Esophagus squamous epithelium (tissue), 5 donors: ENCODE measurements around the gene PTPN6. TPM values are rescaled to one million over a fixed set of nuclear protein-coding genes. Genes with fewer than 3 reads are reported as not detected.
A peak's percentile ranks its signal among the peaks of the same experiment; 100 is the strongest.

Source experiments
- DNase-seq: peaks from one replicate; lab custom pipeline; 2025; lab: John Stamatoyannopoulos, UW
- H3K27ac ChIP-seq, 4 donors: fragments of 200-600 bp; sonication (generic); one replicate each; pipeline ENCODE4 v1.5.1; 2016 to 2019; ENCODE audit warnings: mild to moderate bottlenecking in 1 of 4
- H3K27me3 ChIP-seq, 4 donors: fragments of 200-600 bp; sonication (generic); 1 replicate in 3 of 4; 2 replicates in 1 of 4; pipeline versions ENCODE4 v1.5.1 to v1.6.0; 2017 to 2021; ENCODE audit warnings: antibody characterized with exemption in 1 of 4
- H3K36me3 ChIP-seq, 3 donors: fragments of 200-600 bp; sonication (generic); one replicate each; pipeline ENCODE4 v1.5.1; 2016 to 2019
- H3K4me1 ChIP-seq, 3 donors: fragments of 200-600 bp; sonication (generic); one replicate each; pipeline ENCODE4 v1.5.1; 2017 to 2019
- H3K4me3 ChIP-seq, 4 donors: fragments of 200-600 bp; sonication (generic); 1 replicate in 3 of 4; 2 replicates in 1 of 4; pipeline ENCODE4 v1.5.1; 2016 to 2019; ENCODE audit warnings: mild to moderate bottlenecking in 2 of 4, moderate library complexity in 1 of 4
- H3K9me3 ChIP-seq, 3 donors: fragments of 200-600 bp; sonication (generic); one replicate each; pipeline ENCODE4 v1.5.1; 2016 to 2019
- CTCF ChIP-seq, 6 experiments: fragments of 450-650 bp in 4 of 6; fragments of 200-600 bp in 2 of 6; sonication (generic) in 2 of 6; IDR thresholded peaks; one replicate each; pipeline ENCODE4 v1.5.1; 2016 to 2019; ENCODE audit warnings: antibody characterized with exemption in 6 of 6, mild to moderate bottlenecking in 4 of 6, moderate library complexity in 4 of 6
- POLR2A ChIP-seq, 4 donors: fragments of 450-650 bp; IDR thresholded peaks; one replicate each; pipeline ENCODE4 v1.6.1; 2017; ENCODE audit warnings: antibody characterized with exemption in 4 of 4, mild to moderate bottlenecking in 4 of 4, moderate library complexity in 3 of 4
- WGBS, 2 donors: methylation state at CpG; one replicate each; pipeline ENCODE4 v1.1.5; 2018; 5-methylcytosine and 5-hydroxymethylcytosine counted together
- intact Hi-C: fragments of 100-400 bp; cut with DNase I; formaldehyde crosslinking; loops from one replicate; pipeline ENCODE4 v1.15.0; 2022
- total RNA-seq, 4 donors: library from RNA; depleted of rRNA; stranded (reverse); fragments of >200 nt; gene quantifications; one replicate each; pipeline ENCODE4 v1.1.0, GENCODE V29; 2016
- donor health status: DM: yes; HTN: yes; CAD: no.

Gene PTPN6
- total RNA-seq, 4 donors from 2014 or later, result 11.0 to 29.7 (median 21.5) TPM

- H3K36me3 ChIP-seq, result peaks cover 20 to 44% (median 22%) of the 10 kb centered on the region in 3 donors
- intact Hi-C loops, result loop anchor here (2.0 kb wide), 1 partner anchor 19 kb away; the partner anchor contains the start of gene C12orf57
- TF ChIP-seq POLR2A (IDR thresholded peaks at IDR 0.05) (no peak), CTCF (IDR thresholded peaks at IDR 0.05) (no peak)
- H3K9me3 ChIP-seq, result no peaks in the 10 kb centered on the region
- peak overlapping the region; percentile 61 to 72 (median 70) for H3K4me3 ChIP-seq
- no peaks in the 10 kb centered on the region for H3K27me3 ChIP-seq
- DNase-seq, result no peak
- H3K4me1 ChIP-seq, result peaks cover 28 to 91% (median 55%) of the 10 kb centered on the region in 3 donors
- 28 to 39% methylated on average over 2 to 7 of the region's 17 CpGs for WGBS, 2 donors
- peak overlapping the region; percentile 91 to 99 (median 96) for H3K27ac ChIP-seq
Measured at GRCh38 chr12:6963791-6964413, 12.7 kb downstream of the PTPN6 start.

- Histone ChIP-seq H3K36me3 (peaks cover 20 to 49% (median 22%) of the 10 kb centered on the region in 3 donors), H3K4me3 (peak overlapping the region; percentile 61 to 72 (median 70)), H3K27ac (peak overlapping the region; percentile 91 to 99 (median 96)), H3K27me3 (no peaks in the 10 kb centered on the region), H3K4me1 (peaks cover 34 to 91% (median 55%) of the 10 kb centered on the region in 3 donors), H3K9me3 (no peaks in the 10 kb centered on the region)
- 8 to 53% methylated on average over 2 to 5 of the region's 8 CpGs for WGBS, 2 donors
- intact Hi-C loops, result no loop called here
- DNase-seq, result no peak
- TF ChIP-seq POLR2A (IDR thresholded peaks at IDR 0.05) (no peak), CTCF (IDR thresholded peaks at IDR 0.05) (no peak)
Measured at GRCh38 chr12:6964605-6965025, 13.5 kb downstream of the PTPN6 start.

GRCh38 chr12:6965026-6965661 is 14.0 kb downstream of the PTPN6 start:
- peak overlapping the region; percentile 61 to 72 (median 70) for H3K4me3 ChIP-seq
- peak in 1 of 4 donors; percentile 21 for TF ChIP-seq POLR2A (IDR thresholded peaks at IDR 0.05)
- TF ChIP-seq CTCF (IDR thresholded peaks at IDR 0.05), result peak; percentile 80 to 97 (median 95)
- H3K9me3 ChIP-seq, result no peaks in the 10 kb centered on the region
- peaks cover 20 to 44% (median 22%) of the 10 kb centered on the region in 3 donors for H3K36me3 ChIP-seq
- H3K27ac ChIP-seq, result peak overlapping the region; percentile 91 to 99 (median 96)
- peaks cover 35 to 91% (median 53%) of the 10 kb centered on the region in 3 donors for H3K4me1 ChIP-seq
- 14 to 18% methylated on average over 9 to 11 of the region's 12 CpGs for WGBS, 2 donors
- no peaks in the 10 kb centered on the region for H3K27me3 ChIP-seq
- intact Hi-C loops, result no loop called here
- DNase-seq, result no peak

GRCh38 chr12:6965714-6966113 is 14.6 kb downstream of the PTPN6 start:
- no peaks in the 10 kb centered on the region for H3K9me3 ChIP-seq
- no peak for TF ChIP-seq POLR2A (IDR thresholded peaks at IDR 0.05)
- TF ChIP-seq CTCF (IDR thresholded peaks at IDR 0.05), result no peak
- H3K27me3 ChIP-seq, result no peaks in the 10 kb centered on the region
- peaks cover 30 to 85% (median 47%) of the 10 kb centered on the region in 3 donors for H3K4me1 ChIP-seq
- WGBS, 2 donors, result 51 to 64% methylated on average over 3 to 4 of the region's 4 CpGs
- peaks cover 20 to 43% (median 22%) of the 10 kb centered on the region in 3 donors for H3K36me3 ChIP-seq
- peak overlapping the region; percentile 91 to 99 (median 96) for H3K27ac ChIP-seq
- intact Hi-C loops, result no loop called here
- no peak for DNase-seq
- H3K4me3 ChIP-seq, result no peak overlapping the region

- H3K4me1 ChIP-seq, result peaks cover 26 to 82% (median 43%) of the 10 kb centered on the region in 3 donors
- peaks cover 20 to 43% (median 22%) of the 10 kb centered on the region in 3 donors for H3K36me3 ChIP-seq
- no peaks in the 10 kb centered on the region for H3K27me3 ChIP-seq
- peak overlapping the region in 1 of 4 donors; percentile 95 for H3K27ac ChIP-seq
- H3K9me3 ChIP-seq, result no peaks in the 10 kb centered on the region
- no peak for TF ChIP-seq POLR2A (IDR thresholded peaks at IDR 0.05)
- TF ChIP-seq CTCF (IDR thresholded peaks at IDR 0.05), result no peak
- no peak overlapping the region for H3K4me3 ChIP-seq
- DNase-seq, result no peak
- 67 to 75% methylated on average over 6 to 7 of the region's 7 CpGs for WGBS, 2 donors
- intact Hi-C loops, result no loop called here
Measured at GRCh38 chr12:6966351-6966750, 15.2 kb downstream of the PTPN6 start.
